DMS79 treated with DMSO at 0.1 percent for 48 hours (cell line): ENCODE data around the gene RAD51B.
"Not testable (repeated sequence)": the region's sequence is repeated elsewhere in the genome, so short reads cannot be mapped to it uniquely, and the experiment has no call there.

ENCODE experiments used
- DNase-seq: peaks from one replicate; lab custom pipeline; 2025; lab: John Stamatoyannopoulos, UW

RAD51B gene

DNA sequence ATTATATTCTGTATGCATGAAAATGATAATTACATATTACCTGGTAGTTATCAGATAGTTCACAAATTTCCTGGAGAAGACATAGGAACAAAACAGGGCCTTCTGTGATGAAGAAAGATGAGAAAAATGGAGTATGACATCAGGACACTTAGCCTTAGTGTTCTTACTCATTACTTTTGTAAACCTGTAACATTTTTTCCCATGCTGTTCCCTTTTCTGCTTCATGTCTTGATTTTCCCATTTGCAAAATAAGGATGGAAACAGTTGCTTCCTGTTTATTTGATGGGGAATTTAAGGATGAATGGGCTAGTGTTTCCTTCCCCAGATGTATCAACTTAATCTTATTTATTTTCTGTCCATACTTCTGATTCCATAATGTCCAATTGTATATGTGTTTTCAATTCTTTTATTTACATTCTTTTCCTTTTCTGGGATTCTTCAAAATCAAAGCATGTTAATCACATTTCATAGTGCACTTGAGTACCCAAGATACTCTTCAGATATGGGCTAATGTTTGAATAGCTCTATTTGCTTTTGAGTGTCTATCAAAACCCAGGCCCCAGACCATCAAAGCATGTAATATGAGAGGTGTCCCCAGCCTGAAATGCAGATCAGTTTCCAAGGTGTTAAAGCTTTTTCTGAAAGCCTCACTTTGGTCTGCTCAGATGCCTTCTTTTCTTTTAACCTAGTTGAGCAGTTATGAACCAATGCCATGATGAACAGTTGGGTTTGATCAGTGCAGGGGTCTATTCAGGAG is 260.5 kb downstream of the RAD51B start:
- DNase-seq, result peak; percentile 81

DNA sequence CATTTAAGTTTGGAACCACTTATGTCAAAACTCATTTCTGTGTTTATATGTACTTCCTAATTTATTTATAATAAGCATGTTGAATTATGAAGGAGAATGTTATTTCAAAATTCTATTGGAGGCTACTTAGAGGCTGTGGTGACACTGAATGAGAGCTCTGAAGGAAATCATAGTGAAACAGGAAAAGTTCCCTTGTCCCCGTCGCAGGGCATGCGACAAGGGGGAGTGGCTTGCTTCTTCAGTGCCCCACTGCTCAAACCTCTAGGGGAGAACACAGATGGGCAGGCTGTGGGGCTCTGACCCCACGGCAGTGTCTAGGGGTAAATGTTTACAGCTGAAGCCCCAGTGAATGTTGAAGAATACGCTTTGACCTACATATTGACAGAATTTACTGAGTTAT is 261.9 kb downstream of the RAD51B start:
- no peak for DNase-seq

DNA sequence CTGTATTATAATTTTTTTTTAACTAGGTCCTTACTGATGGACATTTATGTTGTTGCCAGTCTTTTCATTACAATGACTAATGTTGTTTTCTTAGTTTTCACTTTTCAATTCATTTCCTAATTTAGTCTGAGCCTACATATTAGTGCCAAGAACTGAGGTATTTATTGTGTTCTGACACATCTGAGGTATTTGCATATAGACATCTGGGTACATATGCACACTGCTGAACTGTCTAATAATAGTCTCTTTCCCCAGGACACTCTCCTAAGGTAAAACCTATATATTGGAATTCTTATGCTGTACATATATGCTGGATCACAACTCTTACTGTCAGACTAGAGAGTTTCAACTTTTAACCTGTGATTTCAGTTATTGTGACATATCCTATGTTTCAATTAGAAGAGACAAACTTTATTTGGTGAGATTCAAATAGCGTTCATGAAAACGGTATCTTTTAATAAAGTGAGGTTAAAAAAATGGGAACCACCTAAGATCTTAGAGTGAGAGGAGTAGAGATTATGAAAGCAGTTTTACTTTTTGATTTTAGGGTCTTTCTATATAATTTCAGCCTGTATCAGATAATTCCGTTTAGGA is 263.2 kb downstream of the RAD51B start:
- no peak for DNase-seq

DNA sequence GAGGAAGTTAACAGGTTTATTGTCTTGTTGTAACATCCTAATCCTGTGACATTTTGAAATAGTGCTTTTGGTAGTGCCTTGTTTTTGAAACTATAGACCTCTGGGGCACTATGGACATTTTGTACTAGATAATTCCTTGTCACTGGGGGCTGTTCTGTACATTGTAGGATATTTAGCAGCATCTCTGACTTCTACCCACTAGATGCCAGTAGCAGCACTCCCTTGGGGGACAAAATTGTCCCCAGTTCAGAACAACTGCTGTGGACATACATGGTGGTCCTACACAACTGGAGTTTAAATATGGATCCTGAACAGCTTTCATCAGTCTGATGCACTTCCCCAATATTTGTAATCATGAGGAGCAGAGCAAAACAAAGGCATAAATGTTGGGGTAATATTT is 264.7 kb downstream of the RAD51B start:
- DNase-seq, result no peak

DNA sequence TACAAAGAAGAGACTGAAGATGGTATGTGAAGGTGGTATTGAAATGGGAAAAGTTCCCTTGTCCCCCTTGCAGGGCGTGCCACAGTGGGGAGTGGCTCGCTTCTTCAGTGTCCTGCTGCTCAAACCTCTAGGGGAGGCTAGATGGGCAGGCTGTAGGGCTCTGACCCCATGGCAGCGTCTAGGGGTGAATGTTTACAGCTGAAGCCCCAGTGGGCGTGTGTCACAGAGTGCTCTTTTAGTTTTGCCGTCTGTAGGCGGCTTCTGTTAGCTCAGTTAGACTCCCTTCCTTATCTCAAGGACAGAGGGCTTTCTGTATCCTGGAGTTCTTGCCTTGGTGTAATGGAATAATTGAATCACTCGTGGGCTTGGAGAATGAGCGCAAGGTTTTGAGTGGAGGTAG is 266.2 kb downstream of the RAD51B start:
- no peak for DNase-seq

DNA sequence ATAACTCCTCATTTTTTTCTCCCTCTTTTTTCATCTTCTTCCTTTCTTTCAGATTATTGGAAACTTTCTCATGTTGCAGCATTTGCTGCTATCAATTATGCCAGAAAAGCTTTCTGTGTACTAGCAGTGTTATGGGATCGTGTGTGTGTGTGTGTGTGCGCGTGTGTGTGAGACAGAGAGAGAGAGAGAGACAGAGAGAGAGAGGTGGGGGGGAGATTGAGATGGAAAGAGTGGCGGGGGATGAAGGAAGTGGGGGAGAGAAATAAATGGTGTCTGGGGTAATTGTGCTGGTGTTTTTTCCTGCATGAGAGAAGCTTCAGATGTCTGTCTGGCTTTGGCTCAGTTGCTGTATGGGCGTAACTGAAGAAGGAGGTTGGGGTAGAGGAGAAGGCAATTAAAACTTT is 268.9 kb downstream of the RAD51B start:
- peak; percentile 85 for DNase-seq

DNA sequence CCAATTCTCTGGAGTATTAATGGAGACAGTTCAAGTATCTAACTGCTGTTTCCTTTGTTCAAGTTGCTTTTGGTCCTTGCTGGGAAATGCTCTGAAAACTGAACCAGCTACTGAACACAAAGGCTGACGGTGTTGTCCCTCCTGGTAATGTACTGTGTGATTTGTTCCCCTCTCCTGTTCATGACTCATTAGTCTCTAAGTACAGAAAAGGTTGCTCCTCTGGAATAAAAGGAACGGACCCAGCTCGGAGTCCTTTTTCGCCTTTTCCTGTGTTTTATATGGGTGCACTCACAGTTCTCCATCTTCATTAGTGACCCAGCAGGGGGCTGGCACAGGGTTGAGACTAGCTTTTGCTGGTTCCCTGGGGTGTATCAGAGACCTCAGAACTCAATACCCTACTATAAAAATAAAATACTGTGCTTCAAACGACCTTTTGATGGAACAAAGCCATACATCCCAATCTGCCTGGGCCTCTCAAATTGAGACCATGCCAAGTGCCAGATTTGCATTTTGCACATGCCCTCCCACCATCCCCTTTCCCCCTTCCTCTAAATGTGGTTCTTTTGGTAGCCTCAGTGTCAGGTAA is 269.7 kb downstream of the RAD51B start:
- peak; percentile 99 for DNase-seq

DNA sequence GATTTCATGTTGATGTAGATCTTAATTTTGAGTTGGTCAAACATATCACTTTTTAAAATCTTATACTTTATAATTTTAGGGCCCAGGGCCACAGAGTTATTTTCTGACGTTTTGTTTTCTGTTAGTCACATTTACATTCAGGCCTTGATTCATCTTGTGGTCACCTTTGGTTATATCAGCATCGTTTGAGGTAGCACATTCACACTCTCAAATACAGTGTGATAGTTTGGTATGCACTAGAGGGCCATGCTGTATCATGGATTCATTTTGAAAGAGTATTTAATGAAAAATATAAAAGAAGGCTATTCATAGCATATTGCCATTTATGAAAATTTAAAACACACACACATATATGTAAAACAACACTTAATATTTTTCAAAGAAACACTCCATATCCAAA is 274.6 kb downstream of the RAD51B start:
- peak; percentile 66 for DNase-seq

DNA sequence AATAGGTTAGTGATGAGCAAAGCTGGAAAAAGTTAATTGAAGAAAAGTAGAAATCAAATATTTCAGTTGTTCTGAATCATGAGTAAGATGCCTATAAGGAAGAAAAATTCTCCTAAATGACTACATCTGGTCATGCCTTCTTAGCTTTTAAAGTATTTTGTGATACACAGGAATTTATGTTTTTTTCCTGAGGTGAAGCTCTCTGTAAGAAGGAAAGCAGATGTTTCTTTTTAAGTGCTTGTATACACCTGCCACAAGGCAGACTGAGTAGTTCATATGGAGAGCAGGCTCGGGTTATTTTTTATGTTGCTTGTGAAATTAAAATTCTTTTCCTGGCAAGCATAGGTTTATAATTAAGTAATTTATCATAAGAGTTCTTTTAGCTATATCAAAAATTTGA is 275.2 kb downstream of the RAD51B start:
- DNase-seq, result peak; percentile 96

DNA sequence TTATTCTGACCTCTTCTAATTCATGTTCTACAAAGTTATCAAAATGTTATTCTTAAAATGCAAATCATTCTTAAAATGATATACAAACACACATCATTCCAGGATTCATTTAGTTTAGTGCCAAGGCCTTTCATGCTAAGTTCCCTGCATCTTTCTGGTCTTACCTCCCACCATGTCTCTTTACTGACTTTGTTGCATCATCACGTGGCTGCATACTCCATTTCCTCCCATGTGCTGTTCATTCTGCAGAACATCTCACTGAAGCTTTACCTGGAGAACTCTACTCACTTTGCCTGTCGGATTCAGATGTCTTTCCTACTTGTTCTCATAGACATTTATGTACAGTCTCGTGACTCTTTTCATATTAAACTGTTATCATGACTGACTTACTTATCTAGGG is 278.1 kb downstream of the RAD51B start:
- no peak for DNase-seq

DNA sequence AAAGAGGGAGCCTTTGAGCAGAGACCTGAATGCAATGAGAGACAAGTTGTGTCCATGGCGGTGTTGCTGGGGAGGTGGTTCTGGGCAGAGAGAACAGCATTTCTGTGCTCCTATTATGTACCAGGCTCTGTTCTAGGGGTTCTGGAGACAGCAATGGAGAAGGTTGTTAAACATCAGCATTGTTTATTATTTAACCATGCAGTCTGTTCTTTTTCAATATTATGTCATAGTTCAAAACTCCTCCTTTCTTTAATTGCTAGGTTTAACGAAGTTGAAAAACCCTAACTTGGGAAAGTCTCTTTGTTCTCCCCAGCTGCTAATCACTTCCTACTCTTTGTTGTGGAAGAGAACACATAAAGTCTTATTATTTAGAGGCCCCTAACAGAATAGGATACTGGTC is 279.3 kb downstream of the RAD51B start:
- no peak for DNase-seq

DNA sequence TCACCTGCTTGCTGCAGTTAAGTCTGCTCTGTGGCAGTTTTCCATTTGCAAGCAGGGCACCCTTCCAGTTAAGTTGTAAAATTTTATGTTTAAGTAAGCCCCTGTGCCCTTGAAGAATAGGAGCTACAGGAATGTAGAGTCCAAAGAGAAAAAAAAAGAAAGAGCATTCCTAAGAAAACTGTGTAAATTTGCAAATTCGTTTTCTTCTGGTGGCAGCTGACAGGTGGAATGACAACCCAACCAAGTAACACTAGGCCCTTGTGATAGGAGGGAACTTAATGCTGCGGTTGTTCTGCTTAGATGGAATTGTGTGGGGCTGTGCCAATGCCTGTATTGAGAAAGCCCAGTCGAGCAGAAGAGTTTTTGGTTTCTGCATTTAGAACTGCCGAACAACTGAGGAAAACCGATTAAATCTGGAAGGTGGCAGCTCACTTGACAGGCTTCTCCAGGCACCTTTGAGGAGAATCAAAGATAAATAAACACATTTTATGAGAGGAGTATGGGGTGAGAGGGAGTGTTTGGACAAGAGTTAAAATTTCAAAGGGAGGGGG is 280.0 kb downstream of the RAD51B start:
- peak; percentile 80 for DNase-seq

DNA sequence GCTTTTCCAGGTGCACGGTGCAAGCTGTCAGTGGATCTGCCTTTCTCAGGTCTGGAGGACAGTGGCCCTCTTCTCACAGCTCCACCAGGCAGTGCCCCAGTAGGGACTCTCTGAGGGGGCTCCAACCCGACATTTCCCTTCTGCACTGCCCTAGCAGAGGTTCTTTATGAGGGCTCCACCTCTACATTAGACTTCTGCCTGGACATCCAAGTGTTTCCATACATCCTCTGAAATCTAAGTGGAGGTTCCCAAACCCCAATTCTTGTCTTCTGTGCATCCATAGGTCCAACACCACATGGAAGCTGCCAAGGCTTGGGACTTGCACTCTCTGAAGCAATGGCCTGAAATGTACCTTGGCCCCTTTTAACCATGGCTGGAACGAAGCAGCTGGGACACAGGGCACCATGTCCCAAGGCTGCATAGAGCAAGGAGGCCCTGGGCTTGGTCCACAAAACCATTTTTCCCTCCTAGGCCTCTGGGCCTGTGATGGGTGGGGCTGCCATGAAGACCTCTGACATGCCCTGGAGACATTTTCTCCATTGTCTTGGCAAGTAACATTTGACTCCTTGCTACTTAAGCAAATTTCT is 282.2 kb downstream of the RAD51B start:
- not testable (repeated sequence) for DNase-seq

DNA sequence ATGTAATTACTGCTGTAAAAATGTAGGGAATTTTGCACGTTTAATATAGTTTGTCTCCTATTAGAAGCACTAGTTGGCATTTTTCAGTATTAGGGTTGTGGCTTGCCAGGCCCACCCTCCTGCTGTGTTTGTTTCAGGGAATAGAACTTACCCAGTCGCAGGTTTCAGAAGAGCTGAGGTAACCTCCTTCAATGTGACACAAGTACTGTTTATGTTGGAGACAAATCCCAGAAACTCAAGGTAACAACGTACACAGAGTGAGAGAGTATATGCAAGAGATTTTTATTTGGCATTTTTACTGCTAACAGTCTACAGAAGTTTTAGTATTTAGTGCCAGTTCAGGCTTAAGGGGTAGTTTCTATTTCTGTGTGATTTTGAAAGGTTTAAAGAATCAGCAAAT is 284.3 kb downstream of the RAD51B start:
- no peak for DNase-seq

DNA sequence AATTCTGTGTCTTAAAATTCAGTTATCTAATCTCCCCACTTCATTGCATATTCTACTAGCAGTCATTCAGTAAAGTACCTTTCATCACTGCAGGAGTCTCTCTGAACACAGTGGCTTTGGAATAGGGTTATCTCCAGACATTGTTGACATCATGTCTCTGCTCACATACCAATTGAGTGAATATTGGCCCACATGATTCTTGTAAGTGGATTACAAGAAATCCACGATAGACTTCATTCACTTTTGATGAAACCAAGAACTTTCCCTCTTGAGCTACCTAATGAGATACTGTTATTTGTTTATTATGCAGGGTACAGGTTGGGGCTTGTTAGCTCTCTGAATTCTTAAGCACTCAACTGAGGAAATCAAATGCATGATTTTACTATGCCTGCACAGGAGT is 284.9 kb downstream of the RAD51B start:
- DNase-seq, result peak; percentile 85

DNA sequence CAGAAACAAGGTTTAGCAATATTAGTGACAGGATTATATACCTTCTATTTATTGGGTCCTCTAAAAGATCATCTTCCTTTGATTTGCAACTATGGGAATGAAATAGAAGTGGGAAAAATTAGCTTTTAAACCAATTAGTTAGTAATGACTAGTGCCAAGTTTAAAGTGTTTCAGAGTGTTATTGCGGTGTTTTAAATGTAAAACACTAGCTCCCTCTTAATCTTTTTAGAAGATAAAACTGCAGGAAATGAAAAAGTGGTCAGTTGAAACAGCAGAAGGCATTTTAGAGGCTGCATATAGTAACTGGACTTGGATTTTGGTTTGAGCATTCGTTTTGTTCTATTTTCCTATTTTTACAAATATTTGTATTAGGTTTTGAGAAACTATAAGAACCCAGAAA is 286.2 kb downstream of the RAD51B start:
- peak; percentile 30 for DNase-seq

DNA sequence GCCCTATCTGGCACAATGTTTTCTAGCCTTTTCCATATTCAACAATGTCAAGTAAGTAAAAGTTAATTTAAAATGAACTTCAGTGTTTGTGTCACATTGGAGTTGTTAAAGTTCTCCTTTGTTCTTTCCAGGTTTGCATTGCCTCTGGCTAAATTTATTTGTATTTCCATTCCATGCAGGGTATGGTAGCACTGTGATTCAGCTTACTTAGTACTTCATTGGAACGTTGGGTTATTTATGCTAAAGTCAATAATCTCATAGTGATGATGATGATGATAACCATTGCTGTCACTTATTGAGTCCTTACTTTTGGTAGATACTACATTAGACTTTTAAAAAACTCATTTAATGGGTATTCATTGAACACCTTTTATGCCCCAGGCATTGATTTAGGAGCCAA is 286.9 kb downstream of the RAD51B start:
- DNase-seq, result no peak

DNA sequence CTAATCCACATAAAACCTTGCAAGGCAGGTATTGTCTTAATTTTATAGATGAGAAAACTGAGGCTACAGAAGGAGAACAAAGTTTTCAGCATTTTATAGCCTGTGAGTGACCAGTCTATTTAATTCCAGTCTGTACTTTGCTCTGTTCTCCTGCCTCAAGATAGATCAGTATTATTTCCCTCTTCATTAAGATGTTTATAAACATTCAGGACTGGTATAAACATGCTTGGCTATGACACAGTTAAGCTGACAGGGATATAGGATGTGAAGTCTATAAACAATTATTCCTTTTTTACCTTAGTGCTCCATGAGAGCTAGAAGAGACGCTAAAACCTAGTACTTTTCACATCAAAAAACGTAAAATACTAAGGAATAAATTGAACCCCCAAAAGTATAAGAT is 287.3 kb downstream of the RAD51B start:
- no peak for DNase-seq

DNA sequence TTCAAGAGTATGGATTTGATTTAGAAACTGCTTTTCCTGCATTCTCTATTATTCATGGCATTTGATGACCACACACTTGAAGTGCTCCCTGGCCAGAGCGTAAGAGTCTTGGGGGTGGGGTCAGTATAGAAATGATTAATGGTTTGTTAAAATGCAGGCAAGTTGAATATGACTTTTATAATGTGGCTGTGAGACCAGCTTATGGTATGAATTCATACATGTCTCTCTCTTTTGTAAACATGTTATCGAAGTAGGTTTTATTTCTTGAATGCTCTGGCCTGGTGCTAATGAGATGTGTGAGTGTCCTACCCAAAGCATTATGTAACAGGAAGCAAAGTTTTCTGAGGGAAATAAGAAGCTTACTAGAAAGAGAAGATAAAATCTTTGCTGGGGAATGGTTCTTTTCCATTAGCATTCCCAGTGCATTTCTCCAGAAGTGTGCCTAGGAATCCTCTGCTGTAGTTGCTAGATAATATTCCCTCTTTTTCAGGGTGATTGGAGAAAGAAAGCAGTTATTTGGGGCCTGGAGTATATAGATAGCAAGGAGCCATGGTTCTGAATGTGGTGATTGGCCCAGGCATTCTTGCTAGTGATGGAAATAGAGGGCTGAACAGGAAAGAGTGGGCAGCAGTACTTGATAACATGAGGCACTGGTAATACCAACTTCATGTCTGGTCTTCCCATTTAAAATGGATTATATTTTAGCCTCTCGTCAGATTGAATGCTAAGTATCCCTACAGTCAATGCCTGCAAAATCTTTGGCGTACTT is 289.7 kb downstream of the RAD51B start:
- DNase-seq, result no peak

DNA sequence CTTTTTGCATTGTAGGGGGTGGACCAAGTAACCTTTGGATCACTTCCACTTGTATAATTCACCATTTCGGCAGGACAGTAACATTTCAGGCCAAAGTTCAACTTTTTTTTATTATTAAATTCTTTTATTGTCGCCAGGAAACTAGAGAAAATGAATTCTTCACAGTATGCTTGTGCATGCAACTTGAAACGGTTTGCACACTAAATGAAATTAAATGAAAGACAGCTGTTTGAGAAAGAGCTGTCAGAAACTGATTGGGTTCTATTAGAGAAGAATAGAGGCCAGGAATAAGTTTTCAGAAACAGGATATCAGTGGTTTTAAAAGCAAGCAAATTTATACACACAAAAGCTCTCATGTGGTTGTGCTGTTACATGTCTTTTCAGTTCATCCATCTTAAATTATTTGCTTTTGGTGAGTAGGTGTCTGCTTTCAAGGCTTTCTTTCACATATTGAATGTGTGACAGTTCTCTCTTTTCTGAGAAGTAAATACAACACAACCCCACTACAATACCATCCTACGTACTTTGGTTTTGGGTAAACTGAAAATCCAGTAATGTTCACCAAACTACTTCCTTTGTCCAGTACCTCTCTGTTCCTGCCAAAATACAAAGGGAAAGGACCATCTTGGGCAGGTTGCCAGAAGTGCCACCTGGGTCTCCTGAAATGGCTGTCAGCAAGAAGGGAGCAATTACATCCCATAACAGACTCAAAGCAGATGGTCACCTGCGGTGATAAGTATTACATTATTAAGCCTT is 291.7 kb downstream of the RAD51B start:
- peak; percentile 88 for DNase-seq

DNA sequence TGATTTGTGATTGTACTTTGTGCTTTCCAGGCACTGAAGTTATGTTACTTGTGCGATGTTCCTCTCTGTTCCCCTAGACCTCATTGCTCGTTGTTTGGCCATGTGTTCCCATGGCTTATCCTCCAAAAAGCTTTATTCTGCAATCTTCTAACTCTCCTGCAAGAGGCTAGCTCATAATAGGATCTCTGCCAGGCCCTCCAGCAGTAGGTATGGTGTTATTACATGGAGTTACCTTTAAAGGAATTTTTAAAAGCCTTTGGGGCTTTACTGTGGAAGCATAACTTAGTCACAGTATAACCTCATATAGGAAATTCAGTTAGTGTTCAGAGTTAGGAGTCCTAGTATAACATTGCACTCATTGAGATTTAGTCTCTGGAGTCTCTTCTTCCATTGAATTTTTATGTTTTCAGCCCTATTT is 292.3 kb downstream of the RAD51B start:
- DNase-seq, result no peak
